ENCODE measurements around the gene CDHR3. TPM values are rescaled to one million over a fixed set of nuclear protein-coding genes. Genes with fewer than 3 reads are reported as not detected.

Gene CDHR3
- total RNA-seq, 1 experiment from 2014 or later, result 6.5 TPM

- Histone ChIP-seq H3K9me3 (ENCODE audit: control insufficient read depth, insufficient read depth, low read depth, low read length) (no peaks in the 10 kb centered on the region; the same call in 1 of the 2 replicates), H3K27me3 (ENCODE audit: control insufficient read depth, insufficient read depth, low read length) (no peaks in the 10 kb centered on the region), H3K27ac (ENCODE audit: low read length) (no peak overlapping the region), H3K4me1 (ENCODE audit: control insufficient read depth, insufficient read depth, low read length) (no peaks in the 10 kb centered on the region), H3K4me3 (ENCODE audit: low read depth in 2 of 2, low read length in 2 of 2) (no peak overlapping the region), H3K36me3 (ENCODE audit: control insufficient read depth, insufficient read depth, low read length) (no peaks in the 10 kb centered on the region)
- POLR2A ChIA-PET, result interaction anchor here (0.5 to 0.7 kb wide), 2 partner anchors 47 to 271 kb away, joined by 3 to 8 read pairs; no protein-coding TSS in a partner anchor
- BruUV-seq (replicated peaks), result no TSS peak
- in situ Hi-C loops (cut with HindIII; ENCODE audit: low pct_unique_long_range_greater_than_20kb, low sequenced_read_pairs) (no loop called here), intact Hi-C loops (cut with micrococcal nuclease; ENCODE audit: unreplicated experiment) (no loop called here)
- CTCF ChIA-PET, result interaction anchor here (1.8 kb wide), 1 partner anchor 13 kb away, joined by 10 read pairs; no protein-coding TSS in a partner anchor
- no peak for TF ChIP-seq TCF7L2 (IDR thresholded peaks at IDR 0.05; ENCODE audit: low read depth, low read length)
- TF ChIP-seq POLR2AphosphoS5 (IDR thresholded peaks at IDR 0.05; ENCODE audit: low read depth, low read length), result no peak
- no peak for TF ChIP-seq REST (IDR thresholded peaks at IDR 0.05; ENCODE audit: insufficient read depth in 1 of 2, low read depth in 2 of 2, low read length in 1 of 2)
- TF ChIP-seq CTCF (IDR thresholded peaks at IDR 0.05), result no peak
- TF ChIP-seq SIN3A (IDR thresholded peaks at IDR 0.05; ENCODE audit: borderline replicate concordance, insufficient read depth, low read depth, low read length), result no peak
- ATAC-seq (no peak), DNase-seq (ENCODE audit: low read depth, low spot score) (no peak)
These were observed 66.4 kb downstream of the CDHR3 start for GRCh38 chr7:106029451-106029850.

- TF ChIP-seq POLR2AphosphoS5 (IDR thresholded peaks at IDR 0.05; ENCODE audit: low read depth, low read length), result no peak
- TF ChIP-seq TCF7L2 (IDR thresholded peaks at IDR 0.05; ENCODE audit: low read depth, low read length), result no peak
- no peak; the same call in none of the 2 replicates for TF ChIP-seq CTCF (IDR thresholded peaks at IDR 0.05)
- no peak for TF ChIP-seq SIN3A (IDR thresholded peaks at IDR 0.05; ENCODE audit: borderline replicate concordance, insufficient read depth, low read depth, low read length)
- no peak for TF ChIP-seq REST (IDR thresholded peaks at IDR 0.05; ENCODE audit: insufficient read depth in 1 of 2, low read depth in 2 of 2, low read length in 1 of 2)
- H3K4me3 ChIP-seq (ENCODE audit: low read depth in 2 of 2, low read length in 2 of 2), result no peak overlapping the region
- ChIA-PET CTCF (no interaction called here), POLR2A (no interaction called here)
- in situ Hi-C loops (cut with HindIII; ENCODE audit: low pct_unique_long_range_greater_than_20kb, low sequenced_read_pairs), result no loop called here
- intact Hi-C loops (cut with micrococcal nuclease; ENCODE audit: unreplicated experiment), result no loop called here
- ATAC-seq, result no peak
- no peaks in the 10 kb centered on the region for H3K4me1 ChIP-seq (ENCODE audit: control insufficient read depth, insufficient read depth, low read length)
- H3K27ac ChIP-seq (ENCODE audit: low read length), result no peak overlapping the region
- no TSS peak for BruUV-seq (replicated peaks)
- DNase-seq (ENCODE audit: low read depth, low spot score), result no peak
- H3K27me3 ChIP-seq (ENCODE audit: control insufficient read depth, insufficient read depth, low read length), result no peaks in the 10 kb centered on the region
- H3K9me3 ChIP-seq (ENCODE audit: control insufficient read depth, insufficient read depth, low read depth, low read length), result no peaks in the 10 kb centered on the region; the same call in 1 of the 2 replicates
- H3K36me3 ChIP-seq (ENCODE audit: control insufficient read depth, insufficient read depth, low read length), result no peaks in the 10 kb centered on the region
These were observed 66.9 kb downstream of the CDHR3 start for GRCh38 chr7:106029941-106030340.

Data from Panc1 (cell line).